ENCODE data around the gene DDX4.
"Not testable (repeated sequence)": the region's sequence is repeated elsewhere in the genome, so short reads cannot be mapped to it uniquely, and the experiment has no call there.

DDX4 gene

DNA sequence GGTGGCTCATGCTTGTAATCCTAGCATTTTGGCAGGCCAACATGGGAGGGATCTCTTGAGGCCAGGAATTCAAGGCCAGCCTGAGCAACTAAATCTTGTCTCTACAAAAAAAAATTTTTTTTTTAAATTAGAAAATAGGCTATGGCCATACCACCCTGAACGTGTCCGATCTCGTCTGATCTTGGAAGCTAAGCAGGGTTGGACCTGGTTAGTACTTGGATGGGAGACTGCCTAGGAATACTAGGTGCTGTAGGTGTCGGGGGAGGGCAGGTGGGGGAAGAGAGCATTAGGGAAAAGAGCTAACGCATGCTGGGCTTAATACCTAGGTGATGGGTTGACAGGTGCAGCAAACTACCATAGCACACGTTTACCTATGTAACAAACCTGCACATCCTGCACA is 39.5 kb downstream of the DDX4 start:
- no peak for TF ChIP-seq ZFX (IDR thresholded peaks at IDR 0.05)
- H3K27ac ChIP-seq, result no peak overlapping the region

DNA sequence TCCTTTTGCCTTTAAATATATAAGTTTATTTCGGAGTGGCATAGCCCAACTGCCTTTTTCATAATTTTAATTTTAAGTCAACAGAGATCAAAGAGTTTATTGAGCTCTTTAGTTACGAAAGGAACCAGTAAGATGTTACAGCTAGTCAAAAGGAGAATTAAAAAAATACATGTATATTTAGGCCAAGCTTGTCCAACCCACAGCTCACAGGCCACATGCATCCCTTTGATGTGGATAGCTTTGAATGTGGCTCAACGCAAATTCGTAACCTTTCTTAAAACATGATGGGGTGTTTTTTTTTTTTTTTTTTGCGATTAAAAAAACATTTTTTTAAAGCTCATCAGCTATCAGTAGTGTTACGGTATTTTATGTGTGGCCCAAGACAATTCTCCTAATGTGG is 63.1 kb downstream of the DDX4 start:
- no peak overlapping the region for H3K27ac ChIP-seq
- TF ChIP-seq, protein P1, sequence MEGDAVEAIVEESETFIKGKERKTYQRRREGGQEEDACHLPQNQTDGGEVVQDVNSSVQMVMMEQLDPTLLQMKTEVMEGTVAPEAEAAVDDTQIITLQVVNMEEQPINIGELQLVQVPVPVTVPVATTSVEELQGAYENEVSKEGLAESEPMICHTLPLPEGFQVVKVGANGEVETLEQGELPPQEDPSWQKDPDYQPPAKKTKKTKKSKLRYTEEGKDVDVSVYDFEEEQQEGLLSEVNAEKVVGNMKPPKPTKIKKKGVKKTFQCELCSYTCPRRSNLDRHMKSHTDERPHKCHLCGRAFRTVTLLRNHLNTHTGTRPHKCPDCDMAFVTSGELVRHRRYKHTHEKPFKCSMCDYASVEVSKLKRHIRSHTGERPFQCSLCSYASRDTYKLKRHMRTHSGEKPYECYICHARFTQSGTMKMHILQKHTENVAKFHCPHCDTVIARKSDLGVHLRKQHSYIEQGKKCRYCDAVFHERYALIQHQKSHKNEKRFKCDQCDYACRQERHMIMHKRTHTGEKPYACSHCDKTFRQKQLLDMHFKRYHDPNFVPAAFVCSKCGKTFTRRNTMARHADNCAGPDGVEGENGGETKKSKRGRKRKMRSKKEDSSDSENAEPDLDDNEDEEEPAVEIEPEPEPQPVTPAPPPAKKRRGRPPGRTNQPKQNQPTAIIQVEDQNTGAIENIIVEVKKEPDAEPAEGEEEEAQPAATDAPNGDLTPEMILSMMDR (conservative IDR thresholded peaks at IDR 0.05), result no peak
- no peak for TF ChIP-seq ZFX (IDR thresholded peaks at IDR 0.05)

DNA sequence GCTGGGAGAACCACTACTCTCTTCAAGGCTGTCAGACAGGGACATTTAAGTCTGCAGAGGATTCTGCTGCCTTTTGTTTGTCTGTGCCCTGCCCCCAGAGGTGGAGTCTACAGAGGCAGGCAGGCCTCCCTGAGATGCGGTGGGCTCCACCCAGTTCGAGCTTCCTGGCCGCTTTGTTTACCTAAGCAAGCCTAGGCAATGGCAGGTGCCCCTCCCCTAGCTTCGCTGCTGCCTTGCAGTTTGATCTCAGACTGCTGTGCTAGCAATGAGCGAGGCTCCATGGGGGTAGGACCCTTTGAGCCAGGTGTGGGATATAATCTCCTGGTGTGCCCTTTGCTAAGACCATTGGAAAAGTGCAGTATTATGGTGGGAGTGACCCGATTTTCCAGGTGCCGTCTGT is 71.0 kb downstream of the DDX4 start:
- H3K27ac ChIP-seq, result not testable (repeated sequence)

DNA sequence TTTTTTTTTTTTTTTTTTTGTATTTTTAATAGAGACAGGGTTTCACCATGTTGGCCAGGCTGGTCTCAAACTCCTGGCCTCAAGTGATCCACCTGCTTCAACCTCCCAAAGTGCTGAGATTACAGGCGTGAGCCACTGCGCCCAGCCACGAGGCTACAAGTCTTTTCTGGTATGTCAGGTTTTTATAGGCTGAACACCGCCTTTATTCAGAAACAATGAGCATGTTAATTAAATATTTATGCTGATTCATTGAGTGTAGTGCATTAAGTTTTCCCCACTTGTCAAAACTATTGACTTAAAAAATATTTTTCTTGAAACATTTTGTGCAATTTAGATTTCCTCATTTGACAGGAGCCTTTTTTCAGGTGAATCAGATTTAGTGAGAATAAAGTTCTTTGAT is 78.1 kb downstream of the DDX4 start:
- not testable (repeated sequence) for H3K27ac ChIP-seq

DNA sequence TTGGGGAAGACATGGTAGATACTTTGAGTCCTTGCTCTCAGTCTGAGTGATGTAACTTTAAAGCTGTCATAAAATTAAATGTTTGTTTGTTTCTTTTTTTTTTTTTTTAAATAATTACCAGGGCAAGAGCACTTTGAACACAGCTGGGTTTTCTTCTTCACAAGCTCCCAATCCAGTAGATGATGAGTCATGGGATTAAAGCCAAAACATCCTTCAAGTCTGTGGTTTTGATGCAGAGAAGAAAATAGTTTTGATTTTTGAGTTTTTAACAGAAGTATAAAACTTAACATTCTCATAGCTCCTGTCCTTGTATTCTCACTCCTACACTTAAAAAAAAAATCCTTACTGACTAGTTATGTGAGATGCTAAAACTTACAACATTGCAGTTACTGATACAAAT is 78.5 kb downstream of the DDX4 start:
- TF ChIP-seq, protein P1 (conservative IDR thresholded peaks at IDR 0.05), result no peak
- TF ChIP-seq ZFX (IDR thresholded peaks at IDR 0.05), result no peak
- H3K27ac ChIP-seq, result no peak overlapping the region

DNA sequence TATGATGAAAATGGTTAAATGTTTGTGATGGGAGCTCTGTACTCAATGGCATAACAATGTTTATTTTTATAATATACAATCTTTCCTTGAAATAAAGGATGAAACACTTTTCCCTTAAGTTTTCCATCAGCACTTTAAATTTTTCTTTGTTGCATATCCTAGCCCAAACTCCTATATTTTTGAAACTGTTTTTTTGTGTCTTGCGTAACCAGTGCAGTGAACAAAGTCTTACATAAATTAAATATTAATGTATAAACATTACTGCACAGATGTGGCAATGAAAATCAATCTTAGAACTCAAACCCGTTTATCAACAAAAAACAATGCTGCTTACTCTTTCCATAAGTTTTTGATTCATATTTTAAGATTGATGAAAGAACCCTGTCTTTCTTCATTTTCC is 79.2 kb downstream of the DDX4 start:
- TF ChIP-seq, protein P1 (conservative IDR thresholded peaks at IDR 0.05), result no peak
- TF ChIP-seq ZFX (IDR thresholded peaks at IDR 0.05), result no peak
- no peak overlapping the region for H3K27ac ChIP-seq

DNA sequence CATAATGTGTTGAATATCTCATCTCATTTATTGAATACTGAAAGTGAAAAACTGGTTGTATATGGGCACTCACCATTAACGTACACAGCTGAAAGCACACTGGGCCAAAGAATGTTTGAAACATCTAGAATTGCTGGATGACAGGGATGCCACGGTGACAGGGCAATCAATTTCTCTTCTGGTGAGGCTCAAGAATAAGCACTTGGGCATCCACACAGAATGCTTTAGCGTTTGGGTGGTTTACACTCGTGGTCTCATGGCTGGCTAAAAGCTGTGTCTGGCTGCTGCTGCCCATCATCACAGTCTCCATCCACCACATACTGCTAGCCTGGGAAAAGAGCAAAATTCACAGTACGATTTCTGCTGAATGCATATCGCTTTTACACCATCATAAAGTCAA is 82.6 kb downstream of the DDX4 start:
- H3K27ac ChIP-seq, result no peak overlapping the region
- TF ChIP-seq, protein P1 (conservative IDR thresholded peaks at IDR 0.05), result no peak
- no peak for TF ChIP-seq ZFX (IDR thresholded peaks at IDR 0.05)

DNA sequence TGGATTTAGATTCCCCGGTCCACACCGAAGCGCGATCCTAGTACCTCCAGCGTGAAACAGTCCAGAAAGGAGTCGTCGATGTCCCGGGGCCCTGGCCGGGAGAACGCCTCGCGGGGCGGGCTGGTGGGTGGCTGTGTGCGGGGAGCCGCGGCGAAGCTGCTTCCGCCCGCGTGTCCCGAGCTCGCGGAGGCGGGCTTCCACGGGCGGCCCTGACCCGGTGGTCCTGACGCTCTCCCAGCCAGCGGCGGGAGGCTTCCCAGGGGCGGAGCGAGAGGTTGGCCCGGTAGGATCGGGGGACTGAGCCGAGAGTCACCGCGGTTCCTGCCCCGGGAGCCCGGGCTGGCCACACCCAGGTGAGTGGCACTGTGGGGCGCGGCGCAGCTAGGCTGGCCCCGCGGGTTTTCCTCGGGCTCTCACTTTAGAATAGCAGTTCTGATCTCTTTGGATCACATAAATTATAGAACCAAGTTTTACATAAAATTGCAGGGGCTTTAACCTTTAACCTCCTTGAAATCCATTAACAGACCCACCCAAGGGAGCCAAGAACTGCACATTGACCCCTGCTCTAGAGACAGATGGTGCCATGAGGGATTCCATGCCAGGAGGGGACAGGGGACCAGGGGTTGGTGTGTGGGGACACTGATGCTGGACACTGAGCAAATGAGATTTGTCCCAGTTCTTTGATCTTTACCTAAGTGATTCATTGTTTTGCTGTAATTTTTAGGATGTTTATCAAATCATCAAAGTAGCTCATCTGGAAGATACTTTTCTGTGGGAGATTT is 84.1 kb downstream of the DDX4 start:
- no peak for TF ChIP-seq ZFX (IDR thresholded peaks at IDR 0.05)
- TF ChIP-seq, protein P1 (conservative IDR thresholded peaks at IDR 0.05), result no peak
- peak overlapping the region; percentile 57 for H3K27ac ChIP-seq

DNA sequence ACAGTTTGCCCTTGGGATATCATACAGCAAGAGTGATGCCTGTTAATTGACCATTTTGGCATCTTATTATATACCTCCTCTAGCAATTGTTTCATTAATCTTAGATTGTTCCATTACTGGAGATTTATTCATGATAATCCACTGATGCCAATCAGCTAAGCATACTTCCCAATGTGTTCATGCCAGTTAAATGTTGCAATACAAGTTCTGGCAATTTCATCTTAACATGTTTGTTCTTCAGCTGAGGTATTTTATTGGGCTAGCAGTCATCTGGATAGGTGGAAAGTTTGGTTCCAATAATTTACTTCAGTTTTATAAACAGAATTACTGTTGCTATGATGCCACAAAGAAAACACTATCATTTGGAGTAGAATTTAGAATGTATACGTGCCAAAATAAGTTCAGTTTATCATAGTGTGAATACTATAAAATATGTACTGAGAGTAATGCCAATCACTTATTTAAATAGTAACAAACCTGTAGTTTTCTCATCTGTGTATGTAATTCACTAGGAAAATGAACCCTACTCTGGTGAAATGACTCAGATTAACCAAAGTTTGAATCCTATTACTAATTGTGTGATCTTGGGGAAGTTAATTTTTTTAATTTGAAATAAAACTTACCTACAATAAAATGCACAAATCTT is 85.4 kb downstream of the DDX4 start:
- H3K27ac ChIP-seq, result no peak overlapping the region
- TF ChIP-seq ZFX (IDR thresholded peaks at IDR 0.05), result no peak
- TF ChIP-seq, protein P1 (conservative IDR thresholded peaks at IDR 0.05), result no peak

All from C4-2B (cell line).